NCI-H345 treated with DMSO at 0.1 percent for 48 hours (cell line): Measurements from ENCODE around the gene HNRNPA2B1.
"Not testable (repeated sequence)": the region's sequence is repeated elsewhere in the genome, so short reads cannot be mapped to it uniquely, and the experiment has no call there.

Source experiments
- DNase-seq: peaks from one replicate; lab custom pipeline; 2025; ENCODE audit not compliant: unreplicated experiment; lab: John Stamatoyannopoulos, UW

HNRNPA2B1 gene

GRCh38 chr7:26166684-26167266 is 33.8 kb downstream of the HNRNPA2B1 start:
- no peak for DNase-seq

- no peak for DNase-seq
These were observed 34.4 kb downstream of the HNRNPA2B1 start for GRCh38 chr7:26165950-26166683.

- DNase-seq = not testable (repeated sequence)
These were observed 36.7 kb downstream of the HNRNPA2B1 start for GRCh38 chr7:26163804-26164203.

- no peak for DNase-seq
These were observed 38.1 kb downstream of the HNRNPA2B1 start for GRCh38 chr7:26162431-26162830.

- DNase-seq = no peak
These were observed 39.6 kb downstream of the HNRNPA2B1 start for GRCh38 chr7:26160896-26161295.

- no peak for DNase-seq
These were observed 41.3 kb downstream of the HNRNPA2B1 start for GRCh38 chr7:26159243-26159642.

GRCh38 chr7:26157520-26158105 is 42.9 kb downstream of the HNRNPA2B1 start:
- DNase-seq = no peak

GRCh38 chr7:26156451-26157420 is 43.8 kb downstream of the HNRNPA2B1 start:
- no peak for DNase-seq

- DNase-seq = no peak
These were observed 44.8 kb downstream of the HNRNPA2B1 start for GRCh38 chr7:26155531-26156375.

- no peak for DNase-seq
These were observed 46.4 kb downstream of the HNRNPA2B1 start for GRCh38 chr7:26153823-26154783.

- no peak for DNase-seq
These were observed 47.2 kb downstream of the HNRNPA2B1 start for GRCh38 chr7:26153241-26153822.

- not testable (repeated sequence) for DNase-seq
These were observed 47.7 kb downstream of the HNRNPA2B1 start for GRCh38 chr7:26152782-26153240.

- peak; percentile 61 for DNase-seq
These were observed 48.4 kb downstream of the HNRNPA2B1 start, which contains the start of gene NFE2L3 for GRCh38 chr7:26151953-26152781. Gene NFE2L3 (plus strand): TSS chr7:26152198. CDS start chr7:26152499, 301 bp downstream.

GRCh38 chr7:26151650-26151952 is 48.9 kb downstream of the HNRNPA2B1 start:
- DNase-seq = no peak

- DNase-seq = no peak
These were observed 49.5 kb downstream of the HNRNPA2B1 start for GRCh38 chr7:26151096-26151495.

- DNase-seq = no peak
These were observed 51.1 kb downstream of the HNRNPA2B1 start for GRCh38 chr7:26149391-26149977.

- DNase-seq = not testable (repeated sequence)
These were observed 52.2 kb downstream of the HNRNPA2B1 start for GRCh38 chr7:26148307-26148700.
